K562 (cell line): ENCODE data around the gene NCOA3. TPM values are rescaled to one million over a fixed set of nuclear protein-coding genes. Genes with fewer than 3 reads are reported as not detected.

Source experiments
- ATAC-seq: fragments of 200-7000 bp; cut with Tn5 transposase; 3 replicates; pipeline ENCODE4 v1.9.1; 2020; ENCODE audit warnings: moderate library complexity
- BruUV-seq: library from RNA; stranded (reverse); fragments of 400-500 nt; replicated peaks from 2 replicates; lab custom pipeline; 2021; lab: Mats Ljungman, UMichigan
- CTCF ChIA-PET: fragments of 300-600 bp; formaldehyde crosslinking; extraction: SDS; loops from one replicate; lab custom pipeline; 2021; ENCODE audit warnings: low intra/inter-chr PET ratio; lab: Yijun Ruan, JAX
- POLR2A ChIA-PET: fragments of 300-600, 350-650 bp; sonication (Branson Sonifier 250); formaldehyde crosslinking; extraction: SDS; loops from one replicate; lab custom pipeline; 2021; ENCODE audit warnings: antibody characterized with exemption, inconsistent platforms; lab: Yijun Ruan, JAX
- DNase-seq, 4 experiments: peaks; one replicate each; pipeline versions ENCODE4 v3.0.0 to v3.0.0-alpha.2; 2011 to 2018; ENCODE audit warnings: low spot score in 3 of 4, mixed read lengths in 3 of 4; ENCODE audit errors: extremely low read depth in 1 of 4
- FAIRE-seq: peaks from 2 replicates; lab custom pipeline; 2011; peaks lifted over from hg19 to GRCh38; lab: Jason Lieb, UNC
- H2AFZ ChIP-seq: 2 replicates; pipeline ENCODE4 v1.6.0; 2011; ENCODE audit warnings: low read depth, low read length, control low read depth, inconsistent platforms
- H3K27ac ChIP-seq: fragments of 200-600 bp; 3 replicates; pipeline ENCODE4 v1.8.0; 2011; ENCODE audit warnings: low read depth, mild to moderate bottlenecking, control low read depth, inconsistent platforms, low read length, moderate library complexity, mixed read lengths; ENCODE audit errors: extremely low read depth
- H3K27me3 ChIP-seq, 2 experiments: fragments of 300-600 bp in 1 of 2; 2 replicates in 1 of 2; 3 replicates in 1 of 2; pipeline versions ENCODE4 v1.6.0 to v1.8.0; 2011; ENCODE audit warnings: inconsistent platforms in 2 of 2, low read length in 2 of 2, mild to moderate bottlenecking in 1 of 2, mixed read lengths in 1 of 2, moderate library complexity in 1 of 2; ENCODE audit not compliant: control insufficient read depth in 2 of 2, insufficient read depth in 2 of 2
- H3K36me3 ChIP-seq: fragments of 300-600 bp; 3 replicates; pipeline ENCODE4 v1.8.0; 2011; ENCODE audit warnings: mild to moderate bottlenecking, low read length, inconsistent platforms; ENCODE audit not compliant: control insufficient read depth, insufficient read depth
- H3K4me1 ChIP-seq, 2 experiments: fragments of 200-600 bp in 1 of 2; replicated peaks in 1 of 2; 2 replicates in 1 of 2; 3 replicates in 1 of 2; pipeline versions ENCODE4 v1.5.1 to v1.8.0; 2011; ENCODE audit warnings: inconsistent platforms in 2 of 2, low read length in 2 of 2, mild to moderate bottlenecking in 1 of 2, mixed read lengths in 1 of 2, moderate library complexity in 1 of 2; ENCODE audit not compliant: control insufficient read depth in 2 of 2, insufficient read depth in 2 of 2
- H3K4me2 ChIP-seq: 2 replicates; pipeline ENCODE4 v1.6.1; 2011; ENCODE audit warnings: low read length, control low read depth, inconsistent platforms, mixed read lengths; ENCODE audit not compliant: insufficient read depth
- H3K4me3 ChIP-seq: fragments of 200-600 bp; sonication (generic), shearing (Covaris generic); 2 replicates; pipeline ENCODE4 v1.5.1; 2016; ENCODE audit warnings: control low read depth, inconsistent platforms
- H3K79me2 ChIP-seq: fragments of 200-600 bp; 3 replicates; pipeline ENCODE4 v1.8.0; 2011; ENCODE audit warnings: low read length, inconsistent platforms; ENCODE audit not compliant: control insufficient read depth, insufficient read depth
- H3K9ac ChIP-seq, 2 experiments: 2 replicates each; pipeline versions ENCODE4 v1.6.0 to v1.6.1; 2011; ENCODE audit warnings: low read depth in 2 of 2, low read length in 2 of 2, control low read depth in 1 of 2, inconsistent platforms in 1 of 2, mild to moderate bottlenecking in 1 of 2, mixed read lengths in 1 of 2; ENCODE audit not compliant: insufficient read depth in 1 of 2
- H3K9me1 ChIP-seq: one replicate; pipeline ENCODE4 v1.6.0; 2011; ENCODE audit warnings: inconsistent platforms, mild to moderate bottlenecking, low read length, moderate library complexity; ENCODE audit not compliant: control insufficient read depth, insufficient read depth
- H3K9me3 ChIP-seq: replicated peaks from 2 replicates; pipeline ENCODE4 v1.5.1; 2011; ENCODE audit warnings: low read depth, low read length, inconsistent platforms; ENCODE audit not compliant: control insufficient read depth, insufficient read depth
- H4K20me1 ChIP-seq: replicated peaks from 2 replicates; pipeline ENCODE4 v1.6.1; 2011; ENCODE audit warnings: low read length, inconsistent platforms, mixed read lengths; ENCODE audit not compliant: control insufficient read depth, insufficient read depth
- ATF1 ChIP-seq, 2 experiments: fragments of 450-650 bp in 1 of 2; IDR thresholded peaks; 2 replicates each; pipeline ENCODE4 v1.6.1; 2016; ENCODE audit warnings: missing compliant biosample characterization in 1 of 2, missing genetic modification characterization in 1 of 2
- CBX1 ChIP-seq: sonication (generic); IDR thresholded peaks from 2 replicates; pipeline ENCODE4 v1.6.1; 2016; ENCODE audit warnings: antibody characterized with exemption, low read depth, mild to moderate bottlenecking
- DIDO1 ChIP-seq: fragments of 450-650 bp; IDR thresholded peaks from 2 replicates; pipeline ENCODE4 v1.6.1; 2016; ENCODE audit warnings: low read depth, missing biosample characterization, missing genetic modification characterization
- EP400 ChIP-seq: fragments of 450-650 bp; IDR thresholded peaks from 2 replicates; pipeline ENCODE4 v1.6.1; 2017; ENCODE audit warnings: antibody characterized with exemption, mild to moderate bottlenecking, moderate library complexity
- FOXJ2 ChIP-seq: fragments of 200-800 bp; sonication (Bioruptor generic); IDR thresholded peaks from 2 replicates; pipeline ENCODE4 v1.6.1; 2016; ENCODE audit warnings: missing genetic modification characterization, missing compliant biosample characterization
- JUND ChIP-seq, 2 experiments: IDR thresholded peaks; 2 replicates in 1 of 2; 3 replicates in 1 of 2; pipeline ENCODE4 v1.6.1; 2011; ENCODE audit warnings: borderline replicate concordance in 2 of 2, low read depth in 2 of 2, low read length in 2 of 2, improper control_type of control experiment in 1 of 2, missing biosample characterization in 1 of 2, missing genetic modification characterization in 1 of 2, missing genetic modification reagents in 1 of 2
- MED1 ChIP-seq: sonication (generic); formaldehyde crosslinking; IDR thresholded peaks from 2 replicates; pipeline ENCODE4 v1.8.1; 2023; ENCODE audit warnings: missing genetic modification reagents, borderline replicate concordance
- PHB2 ChIP-seq: fragments of 450-650 bp; IDR thresholded peaks from 2 replicates; pipeline ENCODE4 v1.6.1; 2017; ENCODE audit warnings: low read depth
- XRCC5 ChIP-seq: fragments of 200-400 bp; formaldehyde crosslinking; IDR thresholded peaks from 2 replicates; pipeline ENCODE4 v1.6.1; 2017; ENCODE audit warnings: low read depth, mild to moderate bottlenecking, low read length
- ZFPM2 ChIP-seq: fragments of 250-450 bp; sonication (Bioruptor Pico); IDR thresholded peaks from 2 replicates; pipeline ENCODE4 v1.5.1; 2022; ENCODE audit warnings: mild to moderate bottlenecking
- ZNF263 ChIP-seq: sonication (generic); formaldehyde crosslinking; IDR thresholded peaks from 2 replicates; pipeline ENCODE4 v1.8.0; 2022; ENCODE audit warnings: mild to moderate bottlenecking, missing genetic modification reagents, borderline replicate concordance
- ZNF668 ChIP-seq: fragments of 250-450 bp; sonication (Bioruptor Pico); IDR thresholded peaks from 2 replicates; pipeline ENCODE4 v1.8.0; 2022; ENCODE audit warnings: mild to moderate bottlenecking, inconsistent platforms
- WGBS: fragments of 100-300 bp; shearing (Covaris generic); methylation state at CpG from one replicate; pipeline ENCODE4 v1.1.6; 2016; ENCODE audit warnings: low coverage, mixed read lengths; ENCODE audit not compliant: insufficient coverage; ENCODE audit errors: missing lambda C conversion rate; 5-methylcytosine and 5-hydroxymethylcytosine counted together
- in situ Hi-C: fragments of 300-500 bp; cut with MboI; formaldehyde crosslinking; loops from 4 replicates; pipeline ENCODE4 v1.15.0; 2018; ENCODE audit warnings: inconsistent platforms, mixed read lengths
- intact Hi-C: fragments of 100-400 bp; cut with micrococcal nuclease; formaldehyde crosslinking; loops from 2 replicates; pipeline ENCODE4 v1.14.2; 2022
- polyA plus RNA-seq, 8 experiments: library from polyadenylated mRNA; depleted of rRNA in 4 of 8; stranded (reverse) in 5 of 8; unstranded in 3 of 8; fragments of >200 nt; fragmentation: Nextera tagmentation in 2 of 8; fragmentation: Illumina TruSeq in 1 of 8; extraction: Ambion mirVana in 2 of 8; extraction: Trizol in 1 of 8; gene quantifications; 2 replicates each; pipeline versions ENCODE4 v1.2.1 to v1.2.3, GENCODE V29; 2011 to 2014; ENCODE audit warnings: inconsistent platforms in 1 of 8, missing spikeins in 1 of 8
- total RNA-seq, 7 experiments: library from RNA; depleted of rRNA in 6 of 7; stranded (reverse); fragments of >200 nt in 6 of 7; fragmentation: Illumina TruSeq in 2 of 7; extraction: Trizol in 2 of 7; gene quantifications; 2 replicates each; pipeline versions ENCODE4 v1.2.1 to v1.2.3, GENCODE V29; 2011 to 2021; ENCODE audit warnings: low replicate concordance in 1 of 7
- TF ChIP-seq, protein P1 (sequence below): sonication (generic); formaldehyde crosslinking; IDR thresholded peaks from 2 replicates; pipeline ENCODE4 v1.8.1; 2023; ENCODE audit warnings: mild to moderate bottlenecking, missing genetic modification reagents
- TF ChIP-seq, protein P2 (sequence below): fragments of 250-450 bp; sonication (Bioruptor Pico); IDR thresholded peaks from 2 replicates; pipeline ENCODE4 v1.5.1; 2021; ENCODE audit warnings: mild to moderate bottlenecking
- TF ChIP-seq, protein P3 (sequence below): sonication (generic); formaldehyde crosslinking; IDR thresholded peaks from 2 replicates; pipeline ENCODE4 v1.8.1; 2023; ENCODE audit warnings: mild to moderate bottlenecking, missing genetic modification reagents
- TF ChIP-seq, protein P4 (sequence below): sonication (generic); formaldehyde crosslinking; IDR thresholded peaks from 2 replicates; pipeline ENCODE4 v1.8.0; 2022; ENCODE audit warnings: missing genetic modification reagents, mild to moderate bottlenecking, borderline replicate concordance

NCOA3 gene
- total and polyA plus RNA-seq, 9 of the 15 experiments (the other 6 are each of a cell fraction or from before 2014, with no cell fraction given) = 3.2 to 24.3 (median 14.4) TPM

DNA sequence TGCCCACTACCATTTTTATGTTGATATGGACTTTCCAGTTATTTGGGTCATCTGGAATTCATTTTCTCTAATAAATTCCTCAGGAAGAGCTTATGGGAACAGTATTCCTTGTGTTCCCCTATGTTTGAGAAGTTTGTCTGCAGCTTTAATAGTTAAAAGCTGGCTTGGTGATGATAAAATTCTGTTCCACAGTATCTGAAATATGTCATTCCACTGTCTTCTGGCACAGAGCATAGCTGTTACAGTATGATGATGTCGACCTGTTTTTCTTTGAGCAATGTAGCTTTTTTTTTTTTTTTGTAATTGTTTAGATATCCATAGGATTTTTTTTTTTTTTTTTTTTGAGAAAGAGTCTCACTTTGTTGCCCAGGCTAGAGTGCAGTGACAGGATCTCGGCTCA lies 43.2 kb downstream of the NCOA3 start:
- H4K20me1 ChIP-seq = peaks cover 6% of the 10 kb centered on the region; the same call in 1 of the 2 replicates
- 56% methylated on average over 2 of the region's 2 CpGs for WGBS
- in situ Hi-C loops = no loop called here
- no peak overlapping the region for H3K4me2 ChIP-seq
- no peak overlapping the region for H3K4me3 ChIP-seq
- no peaks in the 10 kb centered on the region for H3K36me3 ChIP-seq
- intact Hi-C loops = no loop called here
- ChIA-PET POLR2A (interaction anchor here (0.9 to 1.2 kb wide), 3 partner anchors 11 to 43 kb away, joined by 3 to 4 read pairs (median 3); no protein-coding TSS in a partner anchor), CTCF (no interaction called here)
- DNase-seq (no peak), FAIRE-seq (no peak), ATAC-seq (no peak)
- no peak overlapping the region for H3K27ac ChIP-seq
- no peak overlapping the region for H2AFZ ChIP-seq
- H3K9me1 ChIP-seq = no peaks in the 10 kb centered on the region
- no TSS peak for BruUV-seq
- no peak overlapping the region for H3K9ac ChIP-seq
- H3K4me1 ChIP-seq = peaks cover 5 to 11% of the 10 kb centered on the region in 2 experiments; a peak in 3 of 5 replicates
- H3K79me2 ChIP-seq = peaks cover 61% of the 10 kb centered on the region
- H3K9me3 ChIP-seq = no peaks in the 10 kb centered on the region
- no peaks in the 10 kb centered on the region for H3K27me3 ChIP-seq
- TF ChIP-seq ZNF668 (CRISPR knock-in tag) = no peak
- TF ChIP-seq PHB2 = no peak
- TF ChIP-seq FOXJ2 (tag) = no peak
- TF ChIP-seq, protein P1, sequence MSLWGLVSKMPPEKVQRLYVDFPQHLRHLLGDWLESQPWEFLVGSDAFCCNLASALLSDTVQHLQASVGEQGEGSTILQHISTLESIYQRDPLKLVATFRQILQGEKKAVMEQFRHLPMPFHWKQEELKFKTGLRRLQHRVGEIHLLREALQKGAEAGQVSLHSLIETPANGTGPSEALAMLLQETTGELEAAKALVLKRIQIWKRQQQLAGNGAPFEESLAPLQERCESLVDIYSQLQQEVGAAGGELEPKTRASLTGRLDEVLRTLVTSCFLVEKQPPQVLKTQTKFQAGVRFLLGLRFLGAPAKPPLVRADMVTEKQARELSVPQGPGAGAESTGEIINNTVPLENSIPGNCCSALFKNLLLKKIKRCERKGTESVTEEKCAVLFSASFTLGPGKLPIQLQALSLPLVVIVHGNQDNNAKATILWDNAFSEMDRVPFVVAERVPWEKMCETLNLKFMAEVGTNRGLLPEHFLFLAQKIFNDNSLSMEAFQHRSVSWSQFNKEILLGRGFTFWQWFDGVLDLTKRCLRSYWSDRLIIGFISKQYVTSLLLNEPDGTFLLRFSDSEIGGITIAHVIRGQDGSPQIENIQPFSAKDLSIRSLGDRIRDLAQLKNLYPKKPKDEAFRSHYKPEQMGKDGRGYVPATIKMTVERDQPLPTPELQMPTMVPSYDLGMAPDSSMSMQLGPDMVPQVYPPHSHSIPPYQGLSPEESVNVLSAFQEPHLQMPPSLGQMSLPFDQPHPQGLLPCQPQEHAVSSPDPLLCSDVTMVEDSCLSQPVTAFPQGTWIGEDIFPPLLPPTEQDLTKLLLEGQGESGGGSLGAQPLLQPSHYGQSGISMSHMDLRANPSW (CRISPR knock-in tag) = no peak
- no peak for TF ChIP-seq EP400
- TF ChIP-seq ZFPM2 (CRISPR knock-in tag) = no peak
- TF ChIP-seq, protein P2, sequence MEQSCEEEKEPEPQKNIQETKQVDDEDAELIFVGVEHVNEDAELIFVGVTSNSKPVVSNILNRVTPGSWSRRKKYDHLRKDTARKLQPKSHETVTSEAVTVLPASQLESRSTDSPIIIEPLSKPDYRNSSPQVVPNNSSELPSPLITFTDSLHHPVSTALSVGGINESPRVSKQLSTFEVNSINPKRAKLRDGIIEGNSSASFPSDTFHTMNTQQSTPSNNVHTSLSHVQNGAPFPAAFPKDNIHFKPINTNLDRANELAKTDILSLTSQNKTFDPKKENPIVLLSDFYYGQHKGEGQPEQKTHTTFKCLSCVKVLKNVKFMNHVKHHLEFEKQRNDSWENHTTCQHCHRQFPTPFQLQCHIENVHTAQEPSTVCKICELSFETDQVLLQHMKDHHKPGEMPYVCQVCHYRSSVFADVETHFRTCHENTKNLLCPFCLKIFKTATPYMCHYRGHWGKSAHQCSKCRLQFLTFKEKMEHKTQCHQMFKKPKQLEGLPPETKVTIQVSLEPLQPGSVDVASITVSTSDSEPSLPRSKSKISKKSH (CRISPR knock-in tag) = no peak
- TF ChIP-seq DIDO1 (tag) = no peak
- TF ChIP-seq, protein P3, sequence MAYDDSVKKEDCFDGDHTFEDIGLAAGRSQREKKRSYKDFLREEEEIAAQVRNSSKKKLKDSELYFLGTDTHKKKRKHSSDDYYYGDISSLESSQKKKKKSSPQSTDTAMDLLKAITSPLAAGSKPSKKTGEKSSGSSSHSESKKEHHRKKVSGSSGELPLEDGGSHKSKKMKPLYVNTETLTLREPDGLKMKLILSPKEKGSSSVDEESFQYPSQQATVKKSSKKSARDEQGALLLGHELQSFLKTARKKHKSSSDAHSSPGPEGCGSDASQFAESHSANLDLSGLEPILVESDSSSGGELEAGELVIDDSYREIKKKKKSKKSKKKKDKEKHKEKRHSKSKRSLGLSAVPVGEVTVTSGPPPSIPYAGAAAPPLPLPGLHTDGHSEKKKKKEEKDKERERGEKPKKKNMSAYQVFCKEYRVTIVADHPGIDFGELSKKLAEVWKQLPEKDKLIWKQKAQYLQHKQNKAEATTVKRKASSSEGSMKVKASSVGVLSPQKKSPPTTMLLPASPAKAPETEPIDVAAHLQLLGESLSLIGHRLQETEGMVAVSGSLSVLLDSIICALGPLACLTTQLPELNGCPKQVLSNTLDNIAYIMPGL (CRISPR knock-in tag) = no peak
- TF ChIP-seq ATF1 (CRISPR knock-in tag; IDR thresholded peaks at IDR 0.05) = no peak
- no peak for TF ChIP-seq ATF1 (tag; IDR thresholded peaks at IDR 0.05)
- TF ChIP-seq CBX1 = no peak
- TF ChIP-seq ZNF263 (CRISPR knock-in tag) = no peak
- no peak for TF ChIP-seq JUND (IDR thresholded peaks at IDR 0.05; ENCODE audit: borderline replicate concordance, low read depth, low read length)
- no peak for TF ChIP-seq JUND (tag; IDR thresholded peaks at IDR 0.05; ENCODE audit: borderline replicate concordance, low read depth, low read length)
- TF ChIP-seq XRCC5 = no peak
- TF ChIP-seq, protein P4, sequence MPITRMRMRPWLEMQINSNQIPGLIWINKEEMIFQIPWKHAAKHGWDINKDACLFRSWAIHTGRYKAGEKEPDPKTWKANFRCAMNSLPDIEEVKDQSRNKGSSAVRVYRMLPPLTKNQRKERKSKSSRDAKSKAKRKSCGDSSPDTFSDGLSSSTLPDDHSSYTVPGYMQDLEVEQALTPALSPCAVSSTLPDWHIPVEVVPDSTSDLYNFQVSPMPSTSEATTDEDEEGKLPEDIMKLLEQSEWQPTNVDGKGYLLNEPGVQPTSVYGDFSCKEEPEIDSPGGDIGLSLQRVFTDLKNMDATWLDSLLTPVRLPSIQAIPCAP (CRISPR knock-in tag) = no peak
- no peak for TF ChIP-seq MED1 (CRISPR knock-in tag)
